Cortex of kidney (tissue), 1 donor: ENCODE data around the gene BCAS3.
"Not testable (repeated sequence)": the region's sequence is repeated elsewhere in the genome, so short reads cannot be mapped to it uniquely, and the experiment has no call there.

Source experiments
- DNase-seq: peaks from one replicate; lab custom pipeline; 2025; lab: John Stamatoyannopoulos, UW

The BCAS3 gene

DNA sequence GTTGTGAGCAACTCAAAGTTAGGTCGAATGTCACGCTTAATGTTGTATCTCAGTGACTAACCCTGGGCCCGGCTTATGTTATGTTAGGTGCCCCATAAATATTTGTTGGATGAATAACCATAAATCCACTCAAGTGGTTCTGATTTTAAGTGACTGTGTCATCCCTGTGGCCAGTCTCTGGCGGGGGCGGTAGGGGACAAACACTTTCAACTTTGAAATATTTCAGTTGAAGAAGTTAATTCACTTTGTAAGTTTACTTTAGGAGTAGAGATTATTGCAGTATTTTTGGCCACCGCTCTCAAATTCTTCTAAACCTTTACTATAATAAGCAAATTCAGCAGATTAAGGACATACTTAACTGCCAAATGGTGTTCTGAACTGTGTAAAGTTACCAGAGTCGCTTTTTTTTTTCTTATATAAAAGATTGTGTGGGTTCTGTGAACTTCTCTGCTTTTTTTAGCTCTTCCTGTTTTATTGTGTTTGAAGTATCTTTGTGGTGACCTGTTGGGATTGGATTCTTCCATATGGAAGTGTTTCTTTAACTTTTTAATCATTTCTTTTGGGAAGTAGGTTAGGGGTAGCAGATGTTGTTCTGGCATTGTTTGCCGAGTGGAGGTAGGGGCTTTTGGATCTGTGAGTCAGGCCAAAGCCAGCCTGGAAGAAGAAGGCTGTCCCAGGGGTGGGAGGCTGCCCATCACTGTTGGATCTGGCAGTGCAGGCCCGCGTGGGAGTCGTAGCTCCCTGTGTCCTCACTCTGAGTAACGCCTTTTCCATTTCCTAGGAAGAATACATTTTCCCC, 660.5 kb downstream of the BCAS3 start:
- no peak for DNase-seq

DNA sequence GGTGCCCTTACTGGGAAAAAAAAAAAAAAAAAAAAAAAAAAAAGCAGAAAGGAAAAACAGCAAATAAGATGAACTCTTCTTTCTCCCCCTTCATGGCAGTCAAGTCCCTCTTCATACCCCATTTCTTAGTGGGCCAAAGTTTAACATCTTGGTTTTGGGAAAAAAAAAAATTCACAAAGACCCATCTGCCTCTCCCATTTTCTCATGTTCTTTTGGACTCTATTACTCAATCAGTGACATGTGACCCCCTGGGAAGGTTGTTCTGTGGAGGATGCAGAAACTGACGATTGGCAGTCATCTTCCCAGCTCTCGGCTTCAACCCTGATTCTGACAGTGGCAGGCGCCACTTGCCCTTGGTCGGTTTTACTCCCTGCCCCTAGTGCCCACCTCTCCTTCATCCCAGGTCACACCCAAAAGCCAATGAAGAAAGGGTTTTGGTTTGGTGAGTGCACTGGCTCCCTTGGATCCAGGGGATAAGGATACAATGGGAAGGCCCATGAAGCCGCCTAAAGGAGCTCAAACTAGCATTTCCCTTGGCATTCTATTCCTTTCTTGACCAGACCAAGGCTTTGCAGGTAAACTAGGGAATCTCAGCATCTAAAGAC, 661.3 kb downstream of the BCAS3 start:
- no peak for DNase-seq

DNA sequence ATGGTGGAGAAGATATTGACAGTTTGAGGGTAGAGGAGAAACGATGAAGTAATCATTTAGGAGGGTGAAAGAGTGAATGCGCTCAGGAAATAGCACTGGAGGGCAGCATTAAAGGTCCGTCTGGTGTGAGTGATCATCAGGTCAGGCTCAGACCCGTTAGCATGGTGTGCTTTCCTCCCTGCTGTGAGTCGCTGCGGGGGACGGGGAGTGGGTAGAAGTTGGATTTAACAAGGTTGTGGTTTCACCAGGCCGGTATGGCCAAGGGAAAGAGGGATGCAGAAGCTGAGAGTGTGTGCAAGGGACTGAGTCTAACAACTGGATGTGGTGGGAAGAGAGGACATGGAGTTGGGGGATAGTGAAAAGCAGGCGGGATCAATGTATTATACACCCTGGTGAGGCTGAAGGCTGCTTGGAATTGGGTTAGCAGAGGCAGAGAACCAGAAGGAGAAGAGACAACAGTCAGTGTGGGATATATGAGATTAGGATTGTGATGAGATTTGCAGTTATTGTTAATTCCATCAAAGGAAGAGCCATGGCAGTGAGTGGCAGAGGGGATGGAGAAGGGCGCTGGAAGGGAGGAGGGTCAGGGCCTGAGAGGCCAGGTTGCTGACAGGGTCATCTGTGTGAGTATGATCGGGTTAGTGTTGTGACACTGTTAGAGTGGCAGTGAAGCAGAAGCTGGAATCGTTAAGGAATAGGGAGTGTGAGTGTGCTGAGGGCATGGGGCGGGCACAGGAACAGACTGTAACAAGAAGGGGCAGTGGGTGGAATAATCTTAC, 663.0 kb downstream of the BCAS3 start:
- no peak for DNase-seq

DNA sequence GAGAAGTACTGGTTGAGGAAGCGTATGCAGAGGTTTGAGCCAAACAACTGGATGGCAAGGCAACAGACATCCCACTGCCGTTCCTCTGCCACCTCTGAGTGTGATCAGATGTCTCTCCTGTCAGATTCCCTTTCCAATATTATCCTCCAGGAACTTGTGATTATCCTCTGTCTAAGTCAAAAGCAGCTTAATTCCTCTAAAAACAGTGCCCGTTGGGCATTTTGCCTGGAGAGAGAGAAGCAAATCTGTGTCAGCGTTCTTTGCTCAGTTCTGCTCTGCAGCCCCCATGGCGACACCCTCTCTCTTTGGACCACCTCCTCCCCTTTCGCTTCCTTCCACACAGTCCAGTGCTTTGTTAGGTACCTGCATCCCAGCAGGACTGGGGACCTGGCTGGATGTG, 665.9 kb downstream of the BCAS3 start:
- no peak for DNase-seq

DNA sequence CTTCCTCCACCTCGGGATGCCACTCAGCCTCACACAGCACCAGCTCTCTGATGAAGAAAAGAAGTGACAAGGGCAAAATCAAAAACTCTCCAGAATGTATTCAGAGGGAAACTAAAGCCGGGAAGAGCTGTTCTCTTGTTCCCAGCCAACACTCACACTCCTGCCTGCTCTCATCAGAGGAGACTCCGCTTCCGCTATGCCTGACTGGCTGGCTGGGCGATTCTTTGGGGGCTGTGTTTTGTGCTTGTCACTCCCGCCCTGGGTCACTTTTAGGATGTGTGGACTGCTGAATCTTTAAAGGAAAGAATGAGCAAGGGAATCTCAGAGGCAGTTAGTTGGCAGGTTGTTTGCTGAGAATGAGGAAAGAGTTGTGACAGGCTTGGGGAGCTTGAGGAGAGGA, 667.4 kb downstream of the BCAS3 start:
- no peak for DNase-seq

DNA sequence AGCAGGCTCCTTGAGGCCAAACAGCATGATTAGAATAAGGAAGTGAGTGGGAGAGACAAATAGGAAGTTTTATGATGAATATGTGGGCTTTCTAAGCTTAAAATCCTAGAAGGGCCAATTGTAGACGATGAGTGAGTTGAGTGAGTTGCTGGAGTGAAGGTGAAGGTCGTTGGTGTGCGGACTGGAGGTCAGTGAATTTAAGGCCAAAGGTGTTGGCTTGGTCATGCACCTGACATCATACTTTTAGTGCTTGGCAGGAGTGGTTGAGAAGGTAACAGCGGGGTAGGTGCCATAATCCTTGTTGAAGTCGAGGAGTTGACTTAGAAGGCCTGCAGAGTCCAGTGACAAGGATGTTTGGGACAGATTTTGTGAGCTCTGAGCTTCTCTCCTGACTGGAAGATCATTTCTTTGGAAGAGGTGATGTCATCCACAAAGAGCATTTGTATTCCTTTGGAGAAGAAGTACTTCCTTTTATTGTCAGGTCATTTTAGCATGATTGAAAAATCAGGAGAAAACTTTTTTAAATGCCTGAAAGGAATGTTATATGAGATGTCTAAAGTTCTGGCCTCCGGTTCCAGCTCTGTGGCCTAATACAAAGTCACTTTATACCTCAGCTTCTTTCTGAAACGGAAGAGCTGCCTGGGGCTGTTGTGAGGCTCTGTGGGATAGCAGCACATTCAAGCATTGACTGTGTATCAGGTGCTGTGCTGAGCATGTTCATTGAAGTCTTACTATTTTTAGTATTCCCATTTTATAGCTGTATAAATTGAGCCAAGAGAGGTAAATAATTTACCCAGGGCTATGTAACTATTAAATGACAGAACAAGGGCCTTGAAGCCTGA, 668.4 kb downstream of the BCAS3 start:
- no peak for DNase-seq

DNA sequence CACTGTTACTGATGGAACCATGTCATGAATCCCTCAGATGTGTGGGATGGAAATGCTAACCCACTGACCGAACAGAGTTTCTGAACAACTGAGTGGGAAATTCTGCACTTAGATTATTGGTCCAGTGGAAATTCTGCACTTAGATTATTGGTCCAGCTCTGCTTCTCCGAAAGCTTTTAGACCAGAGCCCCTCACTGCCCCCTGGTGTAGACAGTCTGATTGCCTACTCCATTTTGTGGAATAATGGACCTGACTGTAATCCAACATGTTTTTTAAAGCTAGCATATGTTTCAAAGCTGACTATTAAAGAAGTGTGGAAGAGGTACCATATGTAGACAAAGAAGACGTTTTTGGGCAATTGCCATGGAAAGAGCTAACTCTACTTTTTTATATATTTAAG, 671.7 kb downstream of the BCAS3 start:
- no peak for DNase-seq

DNA sequence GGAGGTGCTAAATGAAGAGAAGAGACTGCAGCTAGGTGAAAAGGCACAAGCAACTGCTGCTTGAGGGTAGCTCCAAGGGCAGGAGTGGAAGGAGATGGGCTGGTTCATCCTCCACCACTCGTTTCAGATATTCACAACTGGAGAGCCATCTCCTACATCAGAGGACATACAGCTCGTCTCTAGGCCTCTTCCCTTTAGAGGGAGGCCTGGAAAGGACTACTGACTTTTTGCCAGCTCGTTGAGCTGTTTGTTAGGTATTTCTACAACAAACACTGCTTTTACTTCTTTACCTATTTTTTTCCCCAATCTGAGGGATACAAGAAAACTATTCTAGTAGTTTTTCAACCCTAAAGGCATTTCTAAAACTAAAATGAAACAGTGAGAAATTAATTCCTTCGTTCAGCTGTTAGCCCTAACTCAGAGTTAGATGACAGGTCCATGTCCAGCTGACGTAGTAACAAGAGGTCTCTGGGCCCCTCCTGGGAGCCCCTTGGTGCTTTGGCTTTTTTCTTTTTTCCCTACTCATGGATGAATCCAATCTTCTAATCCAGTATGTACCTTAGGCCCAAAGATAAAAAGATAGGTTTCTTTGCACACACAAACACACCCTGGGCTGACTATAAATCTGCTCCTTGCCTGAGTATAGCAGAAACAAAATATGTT, 674.2 kb downstream of the BCAS3 start:
- DNase-seq: no peak

DNA sequence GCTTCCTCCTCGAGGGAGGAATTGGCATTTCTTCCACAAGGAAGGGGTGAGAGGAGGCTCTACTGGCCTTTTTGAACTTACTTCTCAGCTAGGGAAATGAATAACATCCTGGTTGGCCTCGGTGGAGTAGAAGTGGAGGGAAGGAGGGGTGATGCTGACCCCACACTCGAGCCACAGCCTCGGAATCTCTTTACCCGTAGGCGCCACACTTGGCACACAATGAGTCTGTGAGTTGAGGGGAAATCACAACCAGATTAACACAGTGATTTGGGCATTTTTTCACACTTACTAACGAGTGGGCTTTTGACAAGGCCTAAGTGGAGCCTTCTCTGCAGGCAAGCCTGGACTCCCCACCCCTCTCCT, 674.7 kb downstream of the BCAS3 start:
- DNase-seq: no peak

DNA sequence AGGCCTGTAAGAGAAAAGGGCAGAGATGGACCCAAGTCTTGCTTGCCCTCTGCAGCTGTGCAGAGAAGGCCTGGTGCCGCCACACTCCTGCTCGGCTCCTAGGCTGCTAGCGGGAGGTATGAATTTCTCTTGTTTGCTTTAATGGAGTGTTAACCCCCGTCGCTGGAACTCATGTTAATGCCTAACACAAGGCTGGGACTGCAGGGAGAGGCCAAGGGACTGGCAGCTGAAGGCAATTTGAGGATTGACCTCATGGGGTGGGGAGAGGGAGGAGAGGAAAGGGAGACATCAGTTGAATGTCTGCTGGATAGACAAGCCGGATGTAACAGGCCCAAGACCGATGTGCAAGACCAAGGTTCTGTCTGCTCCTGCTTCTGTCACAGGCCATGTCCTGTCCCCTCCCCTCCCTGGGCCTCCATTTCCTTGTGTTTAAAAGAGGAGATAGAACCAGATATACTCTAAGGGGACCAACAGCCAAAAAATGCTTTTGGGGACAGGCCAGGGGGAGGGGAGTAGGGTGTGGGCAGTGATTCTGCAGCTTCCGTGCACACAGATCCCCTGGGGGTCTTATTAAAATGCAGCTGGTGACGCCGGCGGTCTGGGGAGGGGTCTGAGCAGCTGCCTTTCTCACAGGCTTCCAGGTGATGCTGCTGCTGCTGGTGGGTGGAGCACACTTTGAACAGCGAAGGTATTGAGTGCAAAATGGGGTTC, 675.3 kb downstream of the BCAS3 start:
- DNase-seq: no peak

DNA sequence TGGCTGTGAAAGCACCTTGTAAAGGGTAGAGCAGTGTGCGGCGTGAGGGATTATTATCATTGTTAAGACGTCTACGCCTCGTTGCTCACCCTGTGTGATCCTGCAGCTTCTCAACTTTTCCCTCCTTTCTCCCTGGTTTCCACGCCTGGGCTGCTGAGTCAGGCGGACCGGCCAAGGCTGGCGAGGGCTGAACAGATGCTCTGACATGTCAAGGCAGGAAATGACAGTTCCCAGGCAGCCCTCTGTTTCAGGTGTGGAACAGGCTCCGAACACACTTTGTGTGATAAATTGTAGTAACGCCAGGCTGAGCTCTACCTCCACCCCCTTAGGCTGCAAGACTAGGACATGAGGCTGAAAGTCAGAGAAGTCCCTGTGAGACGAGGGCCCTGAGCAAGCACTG, 676.0 kb downstream of the BCAS3 start:
- DNase-seq: no peak

DNA sequence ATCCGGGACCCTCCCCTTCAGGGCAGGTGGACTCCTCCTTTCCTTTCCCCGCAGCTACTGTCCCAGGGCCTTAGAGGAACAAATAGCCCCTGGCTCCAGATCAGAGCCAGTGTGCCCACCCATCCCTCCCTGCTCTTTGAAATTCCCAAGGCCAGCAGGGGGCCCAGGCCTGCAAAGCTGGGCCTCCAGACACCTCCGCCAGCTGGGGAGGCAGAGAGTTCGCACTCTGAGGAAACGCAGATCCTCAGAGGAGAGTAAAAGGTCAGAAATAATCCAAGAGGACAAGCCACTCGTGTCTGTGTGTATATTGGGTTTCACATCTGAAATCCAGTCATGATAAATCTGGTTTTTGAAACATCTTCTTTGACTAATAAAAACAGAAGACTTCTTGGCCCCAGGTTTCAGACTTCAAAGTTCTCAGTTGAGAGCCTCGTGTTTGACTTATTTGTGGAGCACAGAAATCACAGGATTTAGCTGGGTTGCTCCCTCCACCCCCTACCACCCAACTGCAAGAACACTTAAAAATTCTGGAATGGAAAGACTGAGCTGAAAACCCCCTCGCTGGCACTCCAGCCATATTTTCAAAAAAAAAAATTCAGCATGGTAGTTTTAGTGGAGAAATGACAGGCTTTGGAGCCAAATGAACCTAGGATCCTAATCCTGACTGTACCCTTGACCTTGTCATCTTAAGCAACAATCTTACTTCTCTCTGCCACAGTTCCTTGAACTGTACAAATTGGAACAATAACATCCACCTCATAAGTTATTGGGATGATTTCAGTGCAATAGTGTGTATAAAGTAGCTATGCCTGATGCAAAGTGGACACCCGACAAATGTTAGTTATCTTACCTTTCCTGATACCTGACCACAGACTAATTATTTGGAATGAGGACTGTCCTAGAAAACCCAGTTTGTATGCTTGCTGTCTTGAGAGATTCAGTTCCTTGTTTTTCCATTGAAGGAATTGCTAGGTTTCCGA, 677.5 kb downstream of the BCAS3 start:
- DNase-seq: no peak

DNA sequence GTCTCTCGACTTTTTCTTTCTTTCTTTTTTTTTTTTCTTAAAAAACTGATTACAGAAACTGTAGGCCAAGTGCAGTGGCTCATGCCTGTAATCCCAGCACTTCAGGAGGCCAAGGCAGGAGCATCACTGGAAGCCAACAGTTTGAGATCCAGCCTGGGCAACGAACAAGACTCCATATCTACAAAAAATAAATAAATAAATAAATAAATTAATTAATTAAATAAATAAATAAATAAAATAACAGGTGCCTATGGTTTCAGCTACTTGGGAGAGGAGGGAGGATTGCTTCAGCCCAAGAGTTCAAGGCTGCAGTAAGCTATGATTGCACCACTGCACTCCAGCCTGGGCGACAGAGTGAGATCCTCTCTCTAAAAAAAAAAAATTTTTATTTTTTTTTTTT, 679.4 kb downstream of the BCAS3 start:
- DNase-seq: not testable (repeated sequence)

DNA sequence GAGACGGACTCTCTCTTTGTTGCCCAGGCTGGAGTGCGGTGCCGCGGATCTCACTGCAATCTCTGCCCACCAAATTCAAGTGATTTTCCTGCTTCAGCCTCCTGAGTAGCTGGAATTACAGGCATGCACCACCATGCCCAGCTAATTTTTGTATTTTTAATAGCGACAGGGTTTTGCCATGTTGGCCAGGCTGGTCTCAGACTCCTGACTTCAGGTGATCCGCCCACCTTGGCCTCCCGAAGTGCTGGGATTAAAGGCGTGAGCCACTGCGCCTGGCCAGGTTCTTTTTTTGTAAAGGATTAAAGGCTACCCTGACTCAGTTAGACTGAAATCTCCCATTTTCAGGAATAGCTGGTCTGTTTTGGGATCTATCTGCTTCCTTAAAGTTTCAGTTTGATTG, 681.9 kb downstream of the BCAS3 start:
- not testable (repeated sequence) for DNase-seq

DNA sequence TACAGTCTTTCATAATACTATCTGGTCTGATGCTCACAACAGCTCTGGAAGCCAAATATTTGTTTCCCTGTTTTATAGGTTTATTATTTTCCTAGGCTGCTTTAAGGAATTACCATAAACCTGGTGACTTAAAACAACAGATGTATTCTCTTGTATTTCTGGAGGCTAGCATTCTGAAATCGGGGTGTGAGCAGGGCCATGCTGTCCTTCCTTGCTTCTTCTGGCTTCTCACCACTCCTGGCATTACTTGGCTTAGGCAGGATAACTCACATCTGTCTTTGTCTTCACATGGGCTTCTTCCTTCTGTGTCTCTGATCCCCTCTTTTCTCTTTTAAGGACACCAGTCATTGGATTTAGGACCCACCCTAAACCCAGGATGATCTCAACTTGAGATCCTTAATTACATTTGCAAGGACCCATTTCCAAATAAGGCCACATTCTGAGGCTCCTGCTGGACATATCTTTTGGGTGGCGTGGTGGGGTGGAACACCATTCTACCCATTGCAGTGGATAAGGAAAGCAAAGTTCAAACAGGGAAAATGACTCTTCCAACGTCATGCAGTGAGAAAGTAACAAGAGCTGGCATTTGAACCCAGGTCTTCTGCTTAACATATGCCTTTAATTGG, 682.8 kb downstream of the BCAS3 start:
- no peak for DNase-seq

DNA sequence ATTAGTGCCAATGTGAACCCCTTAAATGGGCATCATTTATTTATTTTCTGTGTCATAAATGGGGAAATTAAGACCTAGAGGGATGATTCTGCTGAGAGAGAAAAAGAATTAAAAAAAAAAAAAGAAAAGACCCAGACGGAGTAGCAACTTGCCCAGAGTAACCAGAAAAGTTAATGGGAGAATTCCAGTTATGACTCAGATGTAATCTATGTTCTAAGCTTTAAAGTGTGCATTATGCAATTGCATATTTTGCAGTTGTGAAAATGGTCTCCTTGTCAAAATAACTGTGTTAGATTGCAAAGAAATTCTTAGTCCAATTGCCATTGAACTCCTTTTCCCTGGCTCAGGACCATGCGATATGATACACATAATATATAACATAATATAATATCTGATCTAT, 683.4 kb downstream of the BCAS3 start:
- no peak for DNase-seq

DNA sequence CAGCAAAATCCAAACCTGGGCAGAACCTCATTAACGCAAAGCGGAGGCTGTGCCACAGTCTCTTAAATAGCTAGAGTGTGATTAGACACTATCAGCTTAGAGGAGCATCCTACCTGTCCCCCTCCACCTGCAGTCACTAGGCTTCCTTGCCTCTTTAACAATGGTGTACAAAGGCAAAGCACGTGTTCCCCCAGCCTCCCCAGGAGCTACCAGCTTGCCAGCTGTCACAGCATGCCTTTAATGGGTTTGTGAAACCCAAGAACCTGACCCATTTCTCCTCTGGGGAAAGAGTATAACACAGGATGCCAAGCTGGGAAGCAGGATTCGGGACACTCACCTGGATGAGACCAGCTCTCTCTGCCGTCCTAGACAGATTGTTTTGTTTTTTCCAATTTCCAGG, 684.7 kb downstream of the BCAS3 start:
- DNase-seq: no peak

DNA sequence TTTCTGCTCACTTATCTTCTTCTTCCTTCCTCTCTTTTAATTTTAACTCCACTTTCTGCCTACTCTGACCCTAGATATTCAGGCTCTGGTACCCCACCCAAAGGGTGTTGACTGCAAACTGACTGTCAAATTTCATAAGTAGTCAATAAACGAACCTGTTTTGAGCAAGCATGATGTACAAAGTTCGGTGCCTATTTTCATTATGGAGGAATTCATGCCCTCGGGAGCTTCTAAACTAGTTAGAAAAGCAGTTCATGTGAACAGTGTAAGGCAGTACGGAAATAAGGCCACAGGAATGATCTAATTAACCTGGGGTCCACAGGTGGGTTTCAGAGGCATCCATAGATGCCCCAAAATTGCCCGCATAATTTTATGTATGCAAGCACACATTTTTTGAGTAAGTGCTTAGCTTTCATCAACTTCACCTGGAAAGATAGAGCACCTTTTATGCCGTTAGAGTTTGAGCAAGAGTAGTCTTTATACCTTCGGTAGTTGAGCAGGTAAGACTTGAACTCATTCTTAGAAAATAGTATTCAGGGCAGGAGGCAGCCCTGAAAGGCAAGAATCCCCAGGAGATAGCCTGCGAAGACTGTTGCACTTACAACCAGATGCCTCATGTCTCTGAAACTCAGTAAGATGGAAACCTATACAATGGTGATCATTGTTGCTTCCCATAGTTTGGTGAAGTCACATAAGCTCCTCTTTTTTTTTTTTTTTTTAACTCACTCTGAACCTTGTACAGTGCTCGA, 685.4 kb downstream of the BCAS3 start:
- no peak for DNase-seq
